ENCODE measurements around the gene MYL12A. TPM values are rescaled to one million over a fixed set of nuclear protein-coding genes. Genes with fewer than 3 reads are reported as not detected.
"Not testable (repeated sequence)": the region's sequence is repeated elsewhere in the genome, so short reads cannot be mapped to it uniquely, and the experiment has no call there.

Gene MYL12A
- total RNA-seq (793 and 796 TPM in 2 replicates), polyA plus RNA-seq (532 and 597 TPM in 2 replicates), polyA minus RNA-seq (489 and 516 TPM in 2 replicates), Bru-seq, nascent RNA (percentile 99 among the genes with signal in this experiment), BruChase-seq, experiment 1, labeled RNA remaining after a 6-hour chase (percentile 99 among the genes with signal in this experiment), BruChase-seq, experiment 2, labeled RNA remaining after a 2-hour chase (percentile 98 among the genes with signal in this experiment)
- polyA plus RNA-seq (2011; cell fraction: cytosol; rRNA removed), result 814 and 900 TPM in 2 replicates
- polyA plus RNA-seq (2011; cell fraction: nucleus; rRNA removed), result 350 and 406 TPM in 2 replicates
- 760 and 962 TPM in 2 replicates for polyA plus RNA-seq (2012)
- 117 TPM for polyA minus RNA-seq (2011; cell fraction: cytosol; rRNA and poly(A)+ RNA removed)
- 214 and 242 TPM in 2 replicates for polyA minus RNA-seq (2011; cell fraction: nucleus; rRNA and poly(A)+ RNA removed)
- long read RNA-seq, transcript MYL12A-206 (5 exons, 1,004 nt), result minor isoform, 24 of 5,183 reads
- long read RNA-seq, transcript MYL12A-212 (1 exons, 738 nt), result minor isoform, 69 of 5,183 reads
- long read RNA-seq, transcript MYL12A-207 (4 exons, 947 nt), result minor isoform, 21 of 5,183 reads
- long read RNA-seq, transcript MYL12A-201 (4 exons, 1,229 nt), result major isoform, 4,657 of 5,183 reads
- long read RNA-seq, partial matches to known transcripts, result 365 of 5,183 reads
- long read RNA-seq, other reads (novel, unspliced or antisense), result 37 of 5,183 reads

- intact Hi-C loops (cut with micrococcal nuclease), result loop anchor here (1.0 to 10.0 kb wide), 14 partner anchors 15 to 1660 kb away; partner anchors contain the start of genes METTL4, MYL12B and NDC80
- peak within 1 kb of the TSS; percentile 96 for H3K4me2 ChIP-seq (ENCODE audit: insufficient read depth, low read length)
- H3K36me3 ChIP-seq (ENCODE audit: control insufficient read depth in 2 of 2, extremely low read depth in 1 of 2, insufficient read depth in 2 of 2, low read length in 2 of 2), result peaks cover 0 to 4% of the 10 kb centered on the region in 2 experiments
- H3K4me3 ChIP-seq (replicated peaks in 1 of 3; ENCODE audit: insufficient read depth in 1 of 3, low read depth in 1 of 3, low read length in 3 of 3), result peak within 1 kb of the TSS; percentile 75 to 98 (median 95)
- POLR2A ChIA-PET, result interaction anchor here (0.6 to 1.5 kb wide), 10 partner anchors 9 to 419 kb away, joined by 3 to 10 read pairs (median 4); no protein-coding TSS in a partner anchor
- no peaks in the 10 kb centered on the region for H3K9me3 ChIP-seq (replicated peaks; ENCODE audit: control insufficient read depth, insufficient read depth, low read length)
- DNase-seq (ENCODE audit: low read depth, low spot score) (peak; percentile 100), FAIRE-seq (peak; percentile 93)
- dilution Hi-C loops (cut with MboI; ENCODE audit: extremely low pct_ligation_motif_present, low sequenced_read_pairs), result no loop called here
- peak within 1 kb of the TSS; percentile 100 for H3K9ac ChIP-seq (replicated peaks; ENCODE audit: extremely low read depth, insufficient read depth, low read length)
- H3K27me3 ChIP-seq (ENCODE audit: control insufficient read depth in 2 of 2, insufficient read depth in 2 of 2, low read length in 2 of 2), result no peaks in the 10 kb centered on the region
- peaks cover 47% of the 10 kb centered on the region for H3K79me2 ChIP-seq (ENCODE audit: control insufficient read depth, insufficient read depth, low read length)
- H3K9me1 ChIP-seq (replicated peaks; ENCODE audit: control insufficient read depth, extremely low read depth, insufficient read depth, low read length), result no peaks in the 10 kb centered on the region
- no TSS peak for BruUV-seq (replicated peaks)
- CTCF ChIA-PET, result interaction anchor here (1.2 to 4.8 kb wide), 10 partner anchors 16 to 481 kb away, joined by 4 to 54 read pairs (median 18); no protein-coding TSS in a partner anchor
- no peaks in the 10 kb centered on the region for H4K20me1 ChIP-seq (replicated peaks; ENCODE audit: control insufficient read depth, extremely low read depth, insufficient read depth, low read length)
- peaks cover 38% of the 10 kb centered on the region for H3K4me1 ChIP-seq (ENCODE audit: control insufficient read depth, extremely low read depth, insufficient read depth, low read length)
- H3K27ac ChIP-seq (ENCODE audit: insufficient read depth, low read depth, low read length), result peak within 1 kb of the TSS; percentile 83
- peak within 1 kb of the TSS; percentile 15 for H2AFZ ChIP-seq (ENCODE audit: low read depth, low read length)
- TF ChIP-seq EZH2 (IDR thresholded peaks at IDR 0.05; ENCODE audit: borderline replicate concordance, low read depth, low read length, severe bottlenecking), result no peak
- TF ChIP-seq JUN (IDR thresholded peaks at IDR 0.05; ENCODE audit: borderline replicate concordance, insufficient read depth, insufficient read length, low read depth), result peak; percentile 38
- no peak for TF ChIP-seq GATA2 (IDR thresholded peaks at IDR 0.05; ENCODE audit: insufficient read depth, insufficient read length, low read depth, low read length)
- no peak for TF ChIP-seq MYC (IDR thresholded peaks at IDR 0.05; ENCODE audit: low read depth, low read length)
- TF ChIP-seq POLR2A (IDR thresholded peaks at IDR 0.05; ENCODE audit: low read depth, low read length), result peak; percentile 99
- TF ChIP-seq FOS (IDR thresholded peaks at IDR 0.05; ENCODE audit: borderline replicate concordance, insufficient read depth, low read length), result peak; percentile 52
- TF ChIP-seq MAX (IDR thresholded peaks at IDR 0.05; ENCODE audit: insufficient read depth, insufficient read length), result peak; percentile 94
- peak; percentile 99 for TF ChIP-seq POLR2AphosphoS5 (IDR thresholded peaks at IDR 0.05; ENCODE audit: insufficient read depth, low read depth, low read length)
- TF ChIP-seq, protein P1, sequence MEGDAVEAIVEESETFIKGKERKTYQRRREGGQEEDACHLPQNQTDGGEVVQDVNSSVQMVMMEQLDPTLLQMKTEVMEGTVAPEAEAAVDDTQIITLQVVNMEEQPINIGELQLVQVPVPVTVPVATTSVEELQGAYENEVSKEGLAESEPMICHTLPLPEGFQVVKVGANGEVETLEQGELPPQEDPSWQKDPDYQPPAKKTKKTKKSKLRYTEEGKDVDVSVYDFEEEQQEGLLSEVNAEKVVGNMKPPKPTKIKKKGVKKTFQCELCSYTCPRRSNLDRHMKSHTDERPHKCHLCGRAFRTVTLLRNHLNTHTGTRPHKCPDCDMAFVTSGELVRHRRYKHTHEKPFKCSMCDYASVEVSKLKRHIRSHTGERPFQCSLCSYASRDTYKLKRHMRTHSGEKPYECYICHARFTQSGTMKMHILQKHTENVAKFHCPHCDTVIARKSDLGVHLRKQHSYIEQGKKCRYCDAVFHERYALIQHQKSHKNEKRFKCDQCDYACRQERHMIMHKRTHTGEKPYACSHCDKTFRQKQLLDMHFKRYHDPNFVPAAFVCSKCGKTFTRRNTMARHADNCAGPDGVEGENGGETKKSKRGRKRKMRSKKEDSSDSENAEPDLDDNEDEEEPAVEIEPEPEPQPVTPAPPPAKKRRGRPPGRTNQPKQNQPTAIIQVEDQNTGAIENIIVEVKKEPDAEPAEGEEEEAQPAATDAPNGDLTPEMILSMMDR (IDR thresholded peaks at IDR 0.05; ENCODE audit: extremely low read depth in 1 of 2, insufficient read depth in 1 of 2, low read depth in 1 of 2, low read length in 2 of 2), result no peak
Measured at GRCh38 chr18:3247240-3248061, at the start of gene MYL12A. TSS of gene MYL12A (plus strand) at chr18:3247801. CDS start at chr18:3253248, 5,447 bp downstream.

DNA sequence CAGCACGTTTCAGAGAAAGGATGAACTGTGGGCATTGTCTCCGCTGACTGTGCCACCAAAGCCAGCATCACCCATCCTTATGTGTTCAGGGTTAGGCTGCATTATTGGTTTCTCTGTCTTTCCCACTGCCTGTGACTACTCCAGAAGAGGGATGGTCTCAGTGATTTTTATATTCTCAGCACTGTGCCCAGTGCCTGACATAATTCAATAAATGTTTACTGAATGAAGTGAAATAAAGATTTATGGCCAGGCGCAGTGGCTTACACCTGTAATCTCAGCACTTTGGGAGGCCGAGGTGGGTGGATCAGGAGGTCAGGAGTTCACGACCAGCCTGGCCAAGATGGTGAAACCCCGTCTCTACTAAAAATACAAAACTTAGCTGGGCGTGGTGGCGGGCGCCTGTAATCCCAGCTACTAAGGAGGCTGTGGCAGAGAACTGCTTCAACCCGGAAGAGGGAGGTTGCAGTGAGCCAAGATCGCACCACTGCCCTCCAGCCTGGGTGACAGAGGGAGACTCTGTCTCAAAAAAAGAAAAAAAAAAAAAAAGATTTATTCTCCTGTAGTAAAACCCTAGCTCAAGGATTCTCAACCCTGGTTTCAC lies 49.2 kb upstream of the MYL12A start:
- H3K4me3 ChIP-seq (replicated peaks in 1 of 3; ENCODE audit: insufficient read depth in 1 of 3, low read depth in 1 of 3, low read length in 3 of 3); H3K9ac ChIP-seq (replicated peaks; ENCODE audit: extremely low read depth, insufficient read depth, low read length); H3K9me1 ChIP-seq (replicated peaks; ENCODE audit: control insufficient read depth, extremely low read depth, insufficient read depth, low read length); H3K79me2 ChIP-seq (ENCODE audit: control insufficient read depth, insufficient read depth, low read length); H3K27ac ChIP-seq (ENCODE audit: insufficient read depth, low read depth, low read length); DNase-seq (ENCODE audit: low read depth, low spot score); H3K9me3 ChIP-seq (replicated peaks; ENCODE audit: control insufficient read depth, insufficient read depth, low read length); BruUV-seq (replicated peaks); H3K36me3 ChIP-seq (ENCODE audit: control insufficient read depth in 2 of 2, extremely low read depth in 1 of 2, insufficient read depth in 2 of 2, low read length in 2 of 2); H4K20me1 ChIP-seq (replicated peaks; ENCODE audit: control insufficient read depth, extremely low read depth, insufficient read depth, low read length); H3K4me1 ChIP-seq (ENCODE audit: control insufficient read depth, extremely low read depth, insufficient read depth, low read length); H3K27me3 ChIP-seq (ENCODE audit: control insufficient read depth in 2 of 2, insufficient read depth in 2 of 2, low read length in 2 of 2); H2AFZ ChIP-seq (ENCODE audit: low read depth, low read length); intact Hi-C loops (cut with micrococcal nuclease); dilution Hi-C loops (cut with MboI; ENCODE audit: extremely low pct_ligation_motif_present, low sequenced_read_pairs); FAIRE-seq; H3K4me2 ChIP-seq (ENCODE audit: insufficient read depth, low read length): not testable (repeated sequence)
- POLR2A ChIA-PET, result interaction anchor here (0.6 kb wide), 1 partner anchor 54 kb away, joined by 3 read pairs; no protein-coding TSS in a partner anchor
- CTCF ChIA-PET, result interaction anchor here (1.2 kb wide), 1 partner anchor 47 kb away, joined by 3 read pairs; no protein-coding TSS in a partner anchor
